Hepatocyte (in vitro differentiated cells): Measurements from ENCODE around the gene LCP1. TPM values are rescaled to one million over a fixed set of nuclear protein-coding genes. Genes with fewer than 3 reads are reported as not detected.

Experiments used
- DNase-seq: peaks from one replicate; pipeline ENCODE4 v3.0.0-alpha.2; 2016; ENCODE audit warnings: low spot score
- H2AFZ ChIP-seq: fragments of 200-600 bp; sonication (generic); 2 replicates; pipeline ENCODE4 v1.6.0; 2016; ENCODE audit warnings: antibody characterized with exemption, mild to moderate bottlenecking
- H3K27ac ChIP-seq: fragments of 200-600 bp; sonication (generic); 2 replicates; pipeline ENCODE4 v1.5.1; 2016; ENCODE audit warnings: mild to moderate bottlenecking
- H3K27me3 ChIP-seq: fragments of 200-600 bp; sonication (generic); 2 replicates; pipeline ENCODE4 v1.6.1; 2016
- H3K36me3 ChIP-seq: fragments of 200-600 bp; sonication (generic); replicated peaks from 2 replicates; pipeline ENCODE4 v1.5.1; 2016; ENCODE audit warnings: low read depth; ENCODE audit not compliant: insufficient read depth
- H3K4me1 ChIP-seq: fragments of 200-600 bp; sonication (generic); 2 replicates; pipeline ENCODE4 v1.5.1; 2016; ENCODE audit warnings: mild to moderate bottlenecking, moderate library complexity; ENCODE audit not compliant: insufficient read depth
- H3K4me2 ChIP-seq: fragments of 200-600 bp; sonication (generic); 2 replicates; pipeline ENCODE4 v1.6.0; 2016
- H3K4me3 ChIP-seq: fragments of 200-600 bp; sonication (generic); 2 replicates; pipeline ENCODE4 v1.5.1; 2016; ENCODE audit warnings: mild to moderate bottlenecking
- H3K79me2 ChIP-seq: fragments of 200-600 bp; sonication (generic); 2 replicates; pipeline ENCODE4 v1.6.0; 2017; ENCODE audit warnings: mild to moderate bottlenecking
- H3K9me2 ChIP-seq: fragments of 200-600 bp; sonication (generic); replicated peaks from 2 replicates; pipeline ENCODE4 v1.6.0; 2017; ENCODE audit warnings: mild to moderate bottlenecking; ENCODE audit not compliant: insufficient read depth
- H3K9me3 ChIP-seq: fragments of 200-600 bp; sonication (generic); 2 replicates; pipeline ENCODE4 v1.5.1; 2016; ENCODE audit warnings: low read depth, mild to moderate bottlenecking
- H4K20me1 ChIP-seq: fragments of 200-600 bp; sonication (generic); 2 replicates; pipeline ENCODE4 v1.6.0; 2016; ENCODE audit warnings: mild to moderate bottlenecking; ENCODE audit not compliant: insufficient read depth, poor library complexity, severe bottlenecking
- EZH2 ChIP-seq: fragments of 200-600 bp; sonication (generic); IDR thresholded peaks from 2 replicates; pipeline ENCODE4 v1.6.1; 2016; ENCODE audit warnings: antibody characterized with exemption, mild to moderate bottlenecking, borderline replicate concordance
- EZH2phosphoT487 ChIP-seq: fragments of 200-600 bp; sonication (generic); IDR thresholded peaks from one replicate; pipeline ENCODE4 v1.6.1; 2018; ENCODE audit warnings: antibody characterized with exemption, mild to moderate bottlenecking, low read depth, moderate library complexity; ENCODE audit not compliant: unreplicated experiment, severe bottlenecking
- WGBS: methylation state at CpG from one replicate; pipeline ENCODE4 v1.1.6; 2016; ENCODE audit warnings: low lambda C conversion rate; ENCODE audit errors: missing lambda C conversion rate; 5-methylcytosine and 5-hydroxymethylcytosine counted together
- polyA plus RNA-seq: library from polyadenylated mRNA; unstranded; fragments of >200 nt; fragmentation: Nextera tagmentation; extraction: Ambion mirVana; gene quantifications from 2 replicates; pipeline ENCODE4 v1.2.1, GENCODE V29; 2016
- total RNA-seq: library from RNA; depleted of rRNA; stranded (reverse); fragments of >200 nt; gene quantifications from 2 replicates; pipeline ENCODE4 v1.2.3, GENCODE V29; 2014
- TF ChIP-seq, protein P1 (sequence below): fragments of 200-600 bp; sonication (generic); IDR thresholded peaks from 2 replicates; pipeline ENCODE4 v1.5.1; 2016; ENCODE audit warnings: antibody characterized with exemption, mild to moderate bottlenecking; ENCODE audit not compliant: poor library complexity

LCP1 gene
- total and polyA plus RNA-seq, 2 experiments from 2014 or later, result 18.9 to 30.6 TPM

DNA sequence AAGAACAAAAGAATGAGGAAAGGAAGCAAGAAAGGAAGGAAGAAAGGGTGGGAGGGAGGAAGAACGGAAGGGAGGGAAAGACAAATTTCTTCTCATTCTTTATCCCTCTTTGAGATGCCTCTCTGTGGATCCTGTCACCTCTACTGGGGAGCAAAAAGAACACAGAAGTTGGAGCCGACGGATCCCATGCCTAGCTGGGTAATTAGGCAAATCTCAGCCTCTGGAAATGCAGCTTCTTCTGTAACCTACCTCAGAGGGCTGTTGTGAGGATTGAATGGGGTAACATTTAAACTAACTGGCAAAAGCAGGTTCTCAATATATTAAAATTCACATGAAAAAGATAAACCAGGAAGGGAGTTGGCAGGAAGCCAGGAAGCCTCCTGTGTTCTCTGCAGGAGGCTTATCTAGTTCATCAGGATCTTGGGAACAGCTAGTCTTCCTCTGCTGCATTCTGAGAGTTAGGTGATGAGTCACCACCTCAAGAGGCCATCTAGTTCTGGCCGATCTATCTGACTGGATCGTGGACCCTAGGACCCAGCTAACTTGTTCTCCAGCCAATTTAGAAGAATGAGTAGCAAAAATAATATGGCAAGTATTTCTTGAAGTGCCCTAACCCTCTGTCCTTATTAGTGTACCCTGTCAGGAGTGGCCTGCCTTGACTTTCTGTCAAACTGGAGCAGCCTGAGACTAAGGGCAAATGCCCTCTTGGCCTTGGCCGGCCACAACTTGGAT, 61.9 kb downstream of the LCP1 start:
- Histone ChIP-seq H3K4me1 (no peaks in the 10 kb centered on the region), H3K9me3 (no peaks in the 10 kb centered on the region), H4K20me1 (no peaks in the 10 kb centered on the region), H3K9me2 (no peaks in the 10 kb centered on the region), H2AFZ (no peak overlapping the region), H3K4me3 (no peak overlapping the region), H3K27ac (peak overlapping the region; percentile 61), H3K4me2 (peak overlapping the region; percentile 34), H3K79me2 (no peaks in the 10 kb centered on the region), H3K36me3 (no peaks in the 10 kb centered on the region), H3K27me3 (no peaks in the 10 kb centered on the region)
- 52% methylated on average over 6 of the region's 6 CpGs for WGBS
- TF ChIP-seq, protein P1, sequence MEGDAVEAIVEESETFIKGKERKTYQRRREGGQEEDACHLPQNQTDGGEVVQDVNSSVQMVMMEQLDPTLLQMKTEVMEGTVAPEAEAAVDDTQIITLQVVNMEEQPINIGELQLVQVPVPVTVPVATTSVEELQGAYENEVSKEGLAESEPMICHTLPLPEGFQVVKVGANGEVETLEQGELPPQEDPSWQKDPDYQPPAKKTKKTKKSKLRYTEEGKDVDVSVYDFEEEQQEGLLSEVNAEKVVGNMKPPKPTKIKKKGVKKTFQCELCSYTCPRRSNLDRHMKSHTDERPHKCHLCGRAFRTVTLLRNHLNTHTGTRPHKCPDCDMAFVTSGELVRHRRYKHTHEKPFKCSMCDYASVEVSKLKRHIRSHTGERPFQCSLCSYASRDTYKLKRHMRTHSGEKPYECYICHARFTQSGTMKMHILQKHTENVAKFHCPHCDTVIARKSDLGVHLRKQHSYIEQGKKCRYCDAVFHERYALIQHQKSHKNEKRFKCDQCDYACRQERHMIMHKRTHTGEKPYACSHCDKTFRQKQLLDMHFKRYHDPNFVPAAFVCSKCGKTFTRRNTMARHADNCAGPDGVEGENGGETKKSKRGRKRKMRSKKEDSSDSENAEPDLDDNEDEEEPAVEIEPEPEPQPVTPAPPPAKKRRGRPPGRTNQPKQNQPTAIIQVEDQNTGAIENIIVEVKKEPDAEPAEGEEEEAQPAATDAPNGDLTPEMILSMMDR, result no peak
- no peak for TF ChIP-seq EZH2
- no peak for TF ChIP-seq EZH2phosphoT487
- peak; percentile 78 for DNase-seq

DNA sequence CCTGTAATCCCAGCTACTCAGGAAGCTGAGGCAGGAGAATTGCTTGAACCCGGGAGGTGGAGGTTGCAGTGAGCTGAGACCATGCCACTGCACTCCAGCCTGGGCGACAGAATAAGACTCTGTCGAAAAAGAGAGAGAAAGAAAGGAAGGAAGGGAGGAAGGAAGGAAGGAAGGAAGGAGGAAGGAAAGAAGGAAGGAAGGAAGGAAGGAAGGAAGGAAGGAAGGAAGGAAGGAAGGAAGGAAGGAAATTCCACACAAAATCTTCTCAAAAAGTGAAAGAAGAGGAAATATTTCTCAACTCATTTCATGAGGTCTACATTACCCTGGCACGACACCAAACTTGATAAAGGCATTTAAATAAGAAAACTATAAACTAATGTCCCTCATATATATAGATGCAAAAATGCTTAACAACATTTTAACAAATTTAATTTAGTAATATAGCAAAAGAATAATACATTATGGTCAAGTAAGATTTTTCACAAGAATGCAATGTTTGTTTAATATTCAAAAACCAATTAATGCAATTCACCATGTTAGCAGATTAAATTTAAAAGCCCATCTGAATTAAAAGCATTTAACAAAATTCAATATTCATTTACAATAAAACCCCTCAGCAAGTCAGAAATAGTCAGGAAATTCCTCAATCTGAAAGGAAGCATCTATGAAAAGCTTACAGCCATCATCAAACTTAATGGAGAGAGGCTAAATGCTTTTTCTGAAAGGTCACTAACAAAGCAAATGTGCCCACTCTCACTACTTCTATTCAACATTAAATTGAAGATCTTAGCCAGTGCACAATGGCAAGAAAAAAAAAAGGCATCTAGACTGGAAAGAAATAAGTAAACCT, 65.1 kb downstream of the LCP1 start:
- Histone ChIP-seq H3K4me3 (no peak overlapping the region), H3K36me3 (no peaks in the 10 kb centered on the region), H3K27me3 (no peaks in the 10 kb centered on the region), H2AFZ (no peak overlapping the region), H4K20me1 (no peaks in the 10 kb centered on the region), H3K9me3 (no peaks in the 10 kb centered on the region), H3K9me2 (no peaks in the 10 kb centered on the region), H3K4me2 (no peak overlapping the region), H3K4me1 (no peaks in the 10 kb centered on the region), H3K27ac (no peak overlapping the region), H3K79me2 (no peaks in the 10 kb centered on the region)
- no peak for DNase-seq
- no peak for TF ChIP-seq EZH2phosphoT487
- TF ChIP-seq, protein P1, result no peak
- no peak for TF ChIP-seq EZH2
- 90% methylated on average over 4 of the region's 4 CpGs for WGBS

DNA sequence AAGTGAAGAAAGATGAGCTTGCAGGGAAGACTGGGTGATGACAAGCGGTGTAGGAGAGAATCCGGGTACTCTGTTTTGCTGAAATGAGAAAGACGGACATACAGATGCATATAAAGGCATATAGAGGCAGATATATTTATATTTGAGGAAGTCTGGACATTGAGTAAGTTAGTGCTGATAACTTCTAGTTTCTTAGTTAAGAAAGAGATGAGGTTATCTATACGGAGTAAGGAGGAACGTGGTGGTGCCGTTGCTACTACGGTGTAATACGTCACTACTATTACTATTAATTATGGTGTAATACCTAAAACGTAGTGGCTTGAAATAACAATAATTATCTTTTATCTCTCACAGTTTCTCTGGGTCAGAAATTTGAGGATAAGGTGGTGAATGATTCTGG, 67.4 kb downstream of the LCP1 start:
- no peak for DNase-seq
- no peak for TF ChIP-seq EZH2
- TF ChIP-seq EZH2phosphoT487, result no peak
- TF ChIP-seq, protein P1, result no peak
- H2AFZ ChIP-seq, result no peak overlapping the region
- no peaks in the 10 kb centered on the region for H4K20me1 ChIP-seq
- H3K36me3 ChIP-seq, result no peaks in the 10 kb centered on the region
- no peaks in the 10 kb centered on the region for H3K79me2 ChIP-seq
- H3K9me2 ChIP-seq, result no peaks in the 10 kb centered on the region
- H3K27me3 ChIP-seq, result no peaks in the 10 kb centered on the region
- 95% methylated on average over 9 of the region's 9 CpGs for WGBS
- H3K4me1 ChIP-seq, result no peaks in the 10 kb centered on the region
- H3K4me3 ChIP-seq, result no peak overlapping the region
- H3K9me3 ChIP-seq, result no peaks in the 10 kb centered on the region
- no peak overlapping the region for H3K27ac ChIP-seq
- H3K4me2 ChIP-seq, result no peak overlapping the region
